K562 treated with DMSO at 1 percent for 24 hours (cell line): Measurements from ENCODE around the gene FOXJ2. TPM values are rescaled to one million over a fixed set of nuclear protein-coding genes. Genes with fewer than 3 reads are reported as not detected.

Source experiments
- total RNA-seq: library from RNA; unstranded; fragments of 300-600 nt; gene quantifications from 2 replicates; pipeline ENCODE4 v1.2.3, GENCODE V29; 2022; ENCODE audit warnings: low read depth; ENCODE audit not compliant: insufficient read depth

Gene FOXJ2
- 5.2 and 5.5 TPM in 2 replicates for total RNA-seq

GRCh38 chr12:8032242-8033152 is at the start of gene FOXJ2:
Gene FOXJ2, plus strand, starts transcription at chr12:8032716. Its CDS starts 7,117 bp downstream, at chr12:8039833.

GRCh38 chr12:8065991-8066594 is 33.6 kb downstream of the FOXJ2 start, which contains the start of gene C3AR1:
Gene C3AR1, minus strand, starts transcription at chr12:8066359. Its CDS starts 6,174 bp downstream, at chr12:8060185.

Other genes with a start within 250 kb of the FOXJ2 start
- gene NANOG, start 243.3 kb upstream of the FOXJ2 start, total RNA-seq = not detected in 2 replicates
- gene SLC2A14, start 159.8 kb upstream of the FOXJ2 start, total RNA-seq = 0.90 and 0.97 TPM in 2 replicates
- 55.8 and 68.6 TPM in 2 replicates for gene SLC2A3, start 96.5 kb upstream of the FOXJ2 start, total RNA-seq
- 1.9 TPM in 2 replicates for gene C3AR1, start 33.6 kb downstream of the FOXJ2 start, total RNA-seq
- gene NECAP1, start 49.6 kb downstream of the FOXJ2 start, total RNA-seq = 11.9 and 15.3 TPM in 2 replicates
- not detected in 2 replicates for gene CLEC4A, start 90.9 kb downstream of the FOXJ2 start, total RNA-seq
- not detected in 2 replicates for gene ZNF705A, start 124.3 kb downstream of the FOXJ2 start, total RNA-seq
- 0.25 and 0.27 TPM in 2 replicates for gene FAM90A1, start 194.9 kb downstream of the FOXJ2 start, total RNA-seq